ENCODE data around the gene NR2E1. TPM values are rescaled to one million over a fixed set of nuclear protein-coding genes. Genes with fewer than 3 reads are reported as not detected.
A peak's percentile ranks its signal among the peaks of the same experiment; 100 is the strongest.

Gene NR2E1
- total RNA-seq, 1 donor from 2014 or later = not detected

DNA sequence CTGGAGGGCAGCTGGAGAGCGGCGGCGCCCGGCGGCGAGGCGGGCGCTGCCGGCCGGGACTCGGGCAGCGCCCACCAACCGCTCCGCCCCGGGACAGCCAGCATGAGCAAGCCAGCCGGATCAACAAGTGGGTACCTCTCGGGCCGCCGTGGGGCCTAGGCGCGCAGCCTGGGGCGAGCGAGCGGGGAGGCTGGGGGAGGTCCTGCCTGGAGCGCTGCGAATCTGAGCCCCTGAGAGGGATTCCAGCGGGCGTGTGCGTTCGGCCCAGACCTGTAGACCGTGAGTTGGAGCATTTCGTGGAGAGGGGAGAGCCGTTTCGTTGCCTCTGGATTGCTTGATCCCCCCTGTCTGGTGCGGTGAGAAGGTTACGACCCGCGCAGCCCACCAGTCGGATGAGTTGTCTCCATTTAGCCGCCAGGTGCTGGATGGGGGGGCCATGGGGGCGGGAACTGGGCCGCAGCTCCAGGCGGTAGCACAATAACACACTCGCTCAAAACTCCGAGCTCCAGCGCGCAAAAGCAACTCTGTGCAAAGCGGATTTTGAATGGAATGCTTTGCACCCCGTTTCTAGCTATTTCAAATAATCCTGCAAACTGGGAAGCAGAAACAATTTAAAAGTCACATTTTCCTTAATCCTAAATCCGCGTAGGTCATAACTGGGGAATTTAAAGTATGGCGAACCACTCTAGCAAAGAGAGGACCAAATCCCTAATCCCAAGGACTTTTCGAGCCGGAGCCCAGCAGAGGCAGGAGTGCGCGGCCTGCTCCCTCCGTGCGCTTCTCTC is 1.0 kb downstream of the NR2E1 start:
- H3K36me3 ChIP-seq = no peaks in the 10 kb centered on the region
- peaks cover 100% of the 10 kb centered on the region for H3K27me3 ChIP-seq (ENCODE audit: low read depth)
- no peak overlapping the region for H3K27ac ChIP-seq
- DNase-seq (no peak), ATAC-seq (no peak)
- no peaks in the 10 kb centered on the region for H3K9me3 ChIP-seq
- H3K4me1 ChIP-seq = peaks cover 60% of the 10 kb centered on the region
- peak overlapping the region; percentile 33 for H3K4me3 ChIP-seq
- TF ChIP-seq, protein P1, sequence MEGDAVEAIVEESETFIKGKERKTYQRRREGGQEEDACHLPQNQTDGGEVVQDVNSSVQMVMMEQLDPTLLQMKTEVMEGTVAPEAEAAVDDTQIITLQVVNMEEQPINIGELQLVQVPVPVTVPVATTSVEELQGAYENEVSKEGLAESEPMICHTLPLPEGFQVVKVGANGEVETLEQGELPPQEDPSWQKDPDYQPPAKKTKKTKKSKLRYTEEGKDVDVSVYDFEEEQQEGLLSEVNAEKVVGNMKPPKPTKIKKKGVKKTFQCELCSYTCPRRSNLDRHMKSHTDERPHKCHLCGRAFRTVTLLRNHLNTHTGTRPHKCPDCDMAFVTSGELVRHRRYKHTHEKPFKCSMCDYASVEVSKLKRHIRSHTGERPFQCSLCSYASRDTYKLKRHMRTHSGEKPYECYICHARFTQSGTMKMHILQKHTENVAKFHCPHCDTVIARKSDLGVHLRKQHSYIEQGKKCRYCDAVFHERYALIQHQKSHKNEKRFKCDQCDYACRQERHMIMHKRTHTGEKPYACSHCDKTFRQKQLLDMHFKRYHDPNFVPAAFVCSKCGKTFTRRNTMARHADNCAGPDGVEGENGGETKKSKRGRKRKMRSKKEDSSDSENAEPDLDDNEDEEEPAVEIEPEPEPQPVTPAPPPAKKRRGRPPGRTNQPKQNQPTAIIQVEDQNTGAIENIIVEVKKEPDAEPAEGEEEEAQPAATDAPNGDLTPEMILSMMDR (IDR thresholded peaks at IDR 0.05) = no peak
- intact Hi-C loops (cut with DNase I) = no loop called here

DNA sequence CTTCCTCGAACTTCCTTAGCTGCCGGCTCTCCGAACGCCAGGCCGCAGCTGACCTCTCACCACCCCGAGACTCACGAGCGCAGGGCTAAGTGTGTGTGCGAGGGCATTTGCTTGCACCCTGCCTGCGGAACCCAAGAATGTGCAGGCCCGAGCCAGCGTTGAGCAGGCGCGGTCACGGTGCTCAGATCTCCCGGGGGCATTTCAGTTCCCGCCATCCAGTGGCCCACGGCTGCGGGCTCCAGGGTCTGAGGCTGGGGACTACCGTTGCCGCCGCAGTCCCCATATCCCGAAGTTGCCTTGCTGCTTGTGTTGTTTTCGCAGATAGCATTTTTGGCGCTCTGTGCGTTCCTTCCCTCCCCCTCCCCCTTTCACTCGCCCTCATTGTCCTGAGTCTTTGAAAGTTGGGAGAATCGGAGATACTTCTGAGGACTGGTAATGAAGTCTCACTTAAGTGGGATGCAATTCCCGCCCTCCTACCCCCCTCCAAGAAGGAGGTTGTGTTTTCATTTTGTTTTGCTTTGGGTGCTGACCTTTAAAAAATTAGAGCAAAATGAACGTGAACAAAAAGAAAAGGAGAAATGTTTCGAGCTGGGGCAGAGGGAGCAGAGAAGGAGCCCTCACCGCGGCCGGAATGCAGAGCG is 1.7 kb downstream of the NR2E1 start:
- Histone ChIP-seq H3K9me3 (no peaks in the 10 kb centered on the region), H3K4me3 (peak overlapping the region; percentile 33), H3K36me3 (no peaks in the 10 kb centered on the region), H3K27ac (no peak overlapping the region), H3K27me3 (ENCODE audit: low read depth) (peaks cover 100% of the 10 kb centered on the region), H3K4me1 (peaks cover 60% of the 10 kb centered on the region)
- intact Hi-C loops (cut with DNase I) = no loop called here
- ATAC-seq (peak in 1 of 2 donors; percentile 11), DNase-seq (no peak)
- TF ChIP-seq, protein P1 (IDR thresholded peaks at IDR 0.05) = no peak

DNA sequence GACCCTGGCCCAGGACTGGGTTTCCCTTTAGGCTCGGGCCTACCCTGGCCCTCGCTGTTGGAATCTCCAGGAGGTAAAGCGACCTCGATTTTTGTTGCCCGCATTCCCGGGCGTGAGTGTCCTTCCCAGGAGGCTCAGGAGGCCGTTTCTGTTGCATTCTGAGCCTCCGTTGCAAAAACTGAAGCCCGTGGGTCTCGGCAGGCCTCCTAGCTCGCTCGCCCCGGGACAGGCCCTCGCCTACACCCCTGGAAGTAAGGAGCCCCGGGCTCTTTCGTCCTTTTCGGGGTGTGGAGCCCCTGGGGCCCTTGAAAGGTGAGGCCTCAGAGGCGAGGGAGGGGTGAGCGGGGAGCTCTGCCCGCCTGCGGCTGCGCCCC is 2.3 kb downstream of the NR2E1 start:
- peak overlapping the region; percentile 33 for H3K4me3 ChIP-seq
- H3K9me3 ChIP-seq = no peaks in the 10 kb centered on the region
- peak in 1 of 2 donors; percentile 6 for ATAC-seq
- H3K27me3 ChIP-seq (ENCODE audit: low read depth) = peaks cover 100% of the 10 kb centered on the region
- DNase-seq = no peak
- intact Hi-C loops (cut with DNase I) = no loop called here
- TF ChIP-seq, protein P1 (IDR thresholded peaks at IDR 0.05) = no peak
- peaks cover 60% of the 10 kb centered on the region for H3K4me1 ChIP-seq
- no peaks in the 10 kb centered on the region for H3K36me3 ChIP-seq
- no peak overlapping the region for H3K27ac ChIP-seq

DNA sequence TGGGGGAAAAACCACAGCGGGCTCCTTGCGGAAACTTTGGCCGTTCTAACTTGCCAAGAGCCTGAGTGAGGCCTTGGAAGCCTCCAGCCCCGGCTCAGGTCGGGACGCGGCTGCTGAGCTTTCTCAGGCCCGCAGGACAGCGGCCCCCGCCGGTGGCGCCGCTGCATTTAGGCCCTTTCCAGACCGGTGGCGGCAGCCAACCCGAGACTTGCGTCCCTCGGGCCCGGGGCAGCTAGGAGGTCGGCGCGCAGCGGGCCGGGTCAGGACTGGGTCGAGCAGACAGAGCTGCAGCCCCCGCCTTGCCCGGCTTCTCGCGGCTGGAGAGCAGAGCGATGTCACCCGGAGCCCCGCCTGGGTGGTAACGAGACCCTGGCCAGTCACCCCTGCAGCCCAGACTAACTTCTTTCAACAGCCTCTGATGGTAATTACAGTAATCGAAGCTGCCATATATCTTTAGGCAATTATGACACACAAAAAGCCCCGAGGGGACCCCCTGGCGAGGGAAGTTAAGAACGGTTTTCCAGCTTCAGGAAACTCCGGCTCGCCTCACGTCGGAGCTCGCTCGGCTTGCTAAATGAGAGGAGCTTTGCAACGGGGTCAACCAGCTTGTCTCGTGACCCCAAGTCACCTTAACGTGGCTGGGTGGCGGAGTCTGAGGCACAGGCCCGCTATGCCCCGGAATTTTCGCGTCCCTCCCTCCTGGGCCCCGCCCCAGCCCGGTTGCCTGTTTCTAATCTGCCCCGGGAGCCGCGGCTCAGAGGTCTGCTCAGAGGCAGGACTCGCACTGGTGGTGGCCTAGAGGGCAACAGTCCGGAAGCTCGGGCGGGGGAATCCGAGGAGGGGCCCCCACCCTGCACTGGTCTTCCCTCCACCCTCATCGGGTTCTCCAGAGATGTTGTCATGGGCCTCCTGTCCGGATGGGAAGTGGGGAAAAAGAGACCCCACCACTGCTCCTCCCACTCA is 3.0 kb downstream of the NR2E1 start:
- Histone ChIP-seq H3K4me1 (peaks cover 60% of the 10 kb centered on the region), H3K4me3 (peak overlapping the region; percentile 33), H3K27ac (no peak overlapping the region), H3K36me3 (no peaks in the 10 kb centered on the region), H3K27me3 (ENCODE audit: low read depth) (peaks cover 100% of the 10 kb centered on the region), H3K9me3 (no peaks in the 10 kb centered on the region)
- DNase-seq (peak; percentile 65), ATAC-seq (peak; percentile 68 to 76)
- intact Hi-C loops (cut with DNase I) = no loop called here
- TF ChIP-seq, protein P1 (IDR thresholded peaks at IDR 0.05) = peak; percentile 36
